Caco-2 (cell line): ENCODE results near the gene MPPED1. TPM values are rescaled to one million over a fixed set of nuclear protein-coding genes. Genes with fewer than 3 reads are reported as not detected.

Experiments used
- BruUV-seq: library from RNA; stranded (reverse); fragments of 400-500 nt; replicated peaks from 2 replicates; lab custom pipeline; 2021; lab: Mats Ljungman, UMichigan
- CTCF ChIA-PET: fragments of 300-600 bp; sonication (Branson Sonifier 250); formaldehyde crosslinking; loops from one replicate; lab custom pipeline; 2022; ENCODE audit warnings: antibody characterized with exemption; lab: Charles Lee
- POLR2A ChIA-PET: fragments of 300-600 bp; sonication (Branson Sonifier 250); formaldehyde crosslinking; loops from one replicate; lab custom pipeline; 2022; ENCODE audit warnings: antibody characterized with exemption; lab: Charles Lee
- DNase-seq, 2 experiments: peaks; one replicate each; pipeline versions ENCODE4 v3.0.0 to v3.0.0-alpha.2; 2020 to 2022
- H3K27me3 ChIP-seq: replicated peaks from 2 replicates; pipeline ENCODE4 v1.6.0; 2011; ENCODE audit warnings: low read length; ENCODE audit not compliant: control insufficient read depth, insufficient read depth
- H3K36me3 ChIP-seq: 2 replicates; pipeline ENCODE4 v1.5.1; 2011; ENCODE audit warnings: low read length; ENCODE audit not compliant: control insufficient read depth, insufficient read depth
- H3K4me1 ChIP-seq: fragments of 250-450 bp; sonication (Bioruptor Pico); 2 replicates; pipeline ENCODE4 v1.5.1; 2020; ENCODE audit warnings: mild to moderate bottlenecking
- H3K4me3 ChIP-seq: 2 replicates; pipeline ENCODE4 v1.5.1; 2011; ENCODE audit warnings: low read depth, mild to moderate bottlenecking, control low read depth, low read length
- H3K9me3 ChIP-seq: fragments of 250-450 bp; sonication (Bioruptor Pico); 2 replicates; pipeline ENCODE4 v1.5.1; 2020; ENCODE audit warnings: mild to moderate bottlenecking, moderate library complexity
- H3K27ac Mint-ChIP-seq: one replicate; pipeline ENCODE4 v1.8.0; 2022; ENCODE audit warnings: mixed read lengths; ENCODE audit not compliant: unreplicated experiment
- H3K27me3 Mint-ChIP-seq: one replicate; pipeline ENCODE4 v1.8.0; 2022; ENCODE audit warnings: mixed read lengths; ENCODE audit not compliant: insufficient read depth, unreplicated experiment
- H3K36me3 Mint-ChIP-seq: one replicate; pipeline ENCODE4 v1.8.0; 2022; ENCODE audit warnings: mild to moderate bottlenecking, mixed read lengths; ENCODE audit not compliant: insufficient read depth, unreplicated experiment
- H3K4me1 Mint-ChIP-seq: one replicate; pipeline ENCODE4 v1.8.0; 2022; ENCODE audit warnings: low read depth, mixed read lengths; ENCODE audit not compliant: unreplicated experiment
- H3K4me3 Mint-ChIP-seq: one replicate; pipeline ENCODE4 v1.8.0; 2022; ENCODE audit warnings: mild to moderate bottlenecking, moderate library complexity, mixed read lengths; ENCODE audit not compliant: unreplicated experiment
- H3K9me3 Mint-ChIP-seq: one replicate; pipeline ENCODE4 v1.8.0; 2022; ENCODE audit warnings: mixed read lengths; ENCODE audit not compliant: unreplicated experiment
- CTCF ChIP-seq, 2 experiments: fragments of 200-600 bp in 1 of 2; IDR thresholded peaks; 1 replicate in 1 of 2; 2 replicates in 1 of 2; pipeline versions ENCODE4 v1.5.1 to v1.8.0; 2011 to 2022; ENCODE audit warnings: antibody characterized with exemption in 1 of 2, control low read depth in 1 of 2, inconsistent platforms in 1 of 2, low read depth in 1 of 2, low read length in 1 of 2, mild to moderate bottlenecking in 1 of 2, moderate library complexity in 1 of 2; ENCODE audit not compliant: insufficient read depth in 1 of 2, severe bottlenecking in 1 of 2, unreplicated experiment in 1 of 2
- intact Hi-C: fragments of 100-400 bp; cut with micrococcal nuclease; formaldehyde crosslinking; loops from one replicate; pipeline ENCODE4 v1.10.0; 2022; ENCODE audit not compliant: unreplicated experiment
- total RNA-seq: library from RNA; stranded (reverse); gene quantifications from 2 replicates; pipeline ENCODE4 v1.2.3, GENCODE V29; 2022

Gene MPPED1
- total RNA-seq, 1 experiment from 2014 or later = not detected

DNA sequence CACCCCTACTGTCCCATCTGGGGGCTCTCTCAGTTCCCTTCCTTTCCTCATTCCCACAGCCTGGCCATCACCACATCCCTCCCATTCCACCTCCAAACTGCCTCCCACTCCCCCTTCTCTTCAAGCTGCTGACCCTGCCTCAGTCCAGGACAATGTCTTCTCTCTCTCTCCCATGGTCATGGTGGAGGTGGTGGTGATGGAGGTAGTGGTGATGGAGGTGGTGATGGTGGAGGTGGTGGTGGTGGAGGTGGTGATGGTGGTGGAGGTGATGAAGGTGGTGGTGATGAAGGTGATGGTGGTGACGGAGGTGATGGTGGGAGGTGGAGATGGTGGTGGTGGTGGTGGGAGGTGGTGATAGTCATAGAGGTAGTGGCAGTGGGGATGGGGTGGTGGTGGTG is 87.0 kb downstream of the MPPED1 start:
- POLR2A ChIA-PET = no interaction called here
- Mint-ChIP-seq H3K36me3 (no peaks in the 10 kb centered on the region), H3K4me1 (no peaks in the 10 kb centered on the region), H3K9me3 (no peaks in the 10 kb centered on the region), H3K27me3 (no peaks in the 10 kb centered on the region), H3K4me3 (no peak overlapping the region), H3K27ac (no peak overlapping the region)
- no peak for DNase-seq
- Histone ChIP-seq H3K36me3 (no peaks in the 10 kb centered on the region), H3K9me3 (no peaks in the 10 kb centered on the region), H3K4me1 (no peaks in the 10 kb centered on the region), H3K4me3 (no peak overlapping the region), H3K27me3 (no peaks in the 10 kb centered on the region)
- intact Hi-C loops = no loop called here
- CTCF ChIA-PET = no interaction called here
- no TSS peak for BruUV-seq
- TF ChIP-seq CTCF (IDR thresholded peaks at IDR 0.05; ENCODE audit: insufficient read depth in 1 of 2, low read depth in 1 of 2, low read length in 1 of 2, severe bottlenecking in 1 of 2, unreplicated experiment in 1 of 2) = no peak

- Mint-ChIP-seq H3K9me3 (no peaks in the 10 kb centered on the region), H3K27ac (no peak overlapping the region), H3K4me1 (no peaks in the 10 kb centered on the region), H3K4me3 (no peak overlapping the region), H3K36me3 (no peaks in the 10 kb centered on the region), H3K27me3 (no peaks in the 10 kb centered on the region)
- no TSS peak for BruUV-seq
- H3K4me3 ChIP-seq = no peak overlapping the region
- TF ChIP-seq CTCF (IDR thresholded peaks at IDR 0.05; ENCODE audit: insufficient read depth in 1 of 2, low read depth in 1 of 2, low read length in 1 of 2, severe bottlenecking in 1 of 2, unreplicated experiment in 1 of 2) = no peak
- H3K4me1 ChIP-seq = no peaks in the 10 kb centered on the region
- H3K36me3 ChIP-seq = no peaks in the 10 kb centered on the region
- H3K9me3 ChIP-seq = no peaks in the 10 kb centered on the region
- intact Hi-C loops = no loop called here
- H3K27me3 ChIP-seq = no peaks in the 10 kb centered on the region
- CTCF ChIA-PET = no interaction called here
- no peak for DNase-seq
- POLR2A ChIA-PET = no interaction called here
These were observed 89.3 kb downstream of the MPPED1 start for GRCh38 chr22:43500792-43501785.

DNA sequence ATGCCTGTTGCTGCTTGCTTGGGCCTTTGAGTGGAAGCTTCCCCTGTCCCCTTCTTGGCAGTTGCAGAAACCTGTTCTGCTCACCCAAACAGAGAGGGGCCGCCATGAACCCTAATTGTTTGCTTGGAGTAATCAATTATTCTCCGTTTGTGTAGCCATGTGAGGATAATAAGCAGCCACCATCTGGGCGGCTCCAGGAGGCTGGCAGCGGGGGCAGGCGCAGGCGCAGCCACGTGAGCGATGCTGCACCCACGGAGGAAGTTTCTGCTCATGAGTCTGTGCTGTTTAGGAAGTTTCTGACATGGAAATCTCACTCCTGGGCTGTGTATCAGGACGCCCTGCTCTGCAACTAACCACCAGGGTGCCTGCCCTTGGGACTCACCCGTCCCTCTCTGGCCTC is 90.1 kb downstream of the MPPED1 start:
- CTCF ChIA-PET = no interaction called here
- Histone ChIP-seq H3K27me3 (no peaks in the 10 kb centered on the region), H3K4me1 (no peaks in the 10 kb centered on the region), H3K36me3 (no peaks in the 10 kb centered on the region), H3K4me3 (no peak overlapping the region), H3K9me3 (no peaks in the 10 kb centered on the region)
- Mint-ChIP-seq H3K4me3 (no peak overlapping the region), H3K9me3 (no peaks in the 10 kb centered on the region), H3K36me3 (no peaks in the 10 kb centered on the region), H3K27ac (no peak overlapping the region), H3K4me1 (no peaks in the 10 kb centered on the region), H3K27me3 (no peaks in the 10 kb centered on the region)
- DNase-seq = no peak
- BruUV-seq = no TSS peak
- POLR2A ChIA-PET = no interaction called here
- intact Hi-C loops = no loop called here
- no peak for TF ChIP-seq CTCF (IDR thresholded peaks at IDR 0.05; ENCODE audit: insufficient read depth in 1 of 2, low read depth in 1 of 2, low read length in 1 of 2, severe bottlenecking in 1 of 2, unreplicated experiment in 1 of 2)
